AG20443 (cell line): ENCODE results near the gene KIAA1958.
"Not testable (repeated sequence)": the region's sequence is repeated elsewhere in the genome, so short reads cannot be mapped to it uniquely, and the experiment has no call there.

Source experiments
- DNase-seq: peaks from one replicate; pipeline ENCODE4 v3.0.0; 2012; ENCODE audit warnings: low spot score, mixed read lengths

Gene KIAA1958

GRCh38 chr9:112663681-112664080 is 177.1 kb downstream of the KIAA1958 start:
- DNase-seq = no peak

- peak; percentile 29 for DNase-seq
Observed at GRCh38 chr9:112664531-112664930, 177.9 kb downstream of the KIAA1958 start.

GRCh38 chr9:112665347-112665746 is 178.7 kb downstream of the KIAA1958 start:
- DNase-seq = peak; percentile 32

- DNase-seq = no peak
Observed at GRCh38 chr9:112669326-112669725, 182.7 kb downstream of the KIAA1958 start.

- no peak for DNase-seq
Observed at GRCh38 chr9:112670991-112671625, 184.5 kb downstream of the KIAA1958 start.

GRCh38 chr9:112673221-112673620 is 186.6 kb downstream of the KIAA1958 start:
- not testable (repeated sequence) for DNase-seq

GRCh38 chr9:112677040-112677439 is 190.4 kb downstream of the KIAA1958 start:
- no peak for DNase-seq

- DNase-seq = no peak
Observed at GRCh38 chr9:112680731-112681402, 194.2 kb downstream of the KIAA1958 start.

GRCh38 chr9:112689161-112689740 is 202.6 kb downstream of the KIAA1958 start:
- no peak for DNase-seq

- no peak for DNase-seq
Observed at GRCh38 chr9:112694706-112695555, 208.3 kb downstream of the KIAA1958 start.

- DNase-seq = no peak
Observed at GRCh38 chr9:112696461-112696860, 209.8 kb downstream of the KIAA1958 start.

- DNase-seq = no peak
Observed at GRCh38 chr9:112699230-112699629, 212.6 kb downstream of the KIAA1958 start.

- no peak for DNase-seq
Observed at GRCh38 chr9:112700085-112700484, 213.5 kb downstream of the KIAA1958 start.

GRCh38 chr9:112703304-112703703 is 216.7 kb downstream of the KIAA1958 start:
- no peak for DNase-seq

GRCh38 chr9:112705768-112706427 is 219.3 kb downstream of the KIAA1958 start:
- DNase-seq = no peak

GRCh38 chr9:112711050-112711689 is 224.5 kb downstream of the KIAA1958 start:
- DNase-seq = peak; percentile 62

GRCh38 chr9:112712678-112713077 is 226.1 kb downstream of the KIAA1958 start:
- no peak for DNase-seq

GRCh38 chr9:112717661-112718331 is 231.2 kb downstream of the KIAA1958 start, which contains the start of gene INIP:
Gene INIP, minus strand, starts transcription at chr9:112718117. Its CDS starts 1,632 bp downstream, at chr9:112716485.
- DNase-seq = peak; percentile 99
